Measurements from ENCODE around the gene P2RY6.
"Not testable (repeated sequence)": the region's sequence is repeated elsewhere in the genome, so short reads cannot be mapped to it uniquely, and the experiment has no call there.

P2RY6 gene

GRCh38 chr11:73272680-73273038 lies 521 bp downstream of the P2RY6 start:
- no peaks in the 10 kb centered on the region for H3K27me3 ChIP-seq (replicated peaks)
- no peak overlapping the region for H3K27ac ChIP-seq
- DNase-seq, result no peak
- H3K4me3 ChIP-seq (ENCODE audit: low read depth, low read length), result no peak overlapping the region
- H3K36me3 ChIP-seq (replicated peaks), result no peaks in the 10 kb centered on the region
- no peak for TF ChIP-seq CTCF (IDR thresholded peaks at IDR 0.05; ENCODE audit: low read depth, low read length, missing control alignments)
- in situ Hi-C loops (cut with HindIII; ENCODE audit: low pct_ligation_motif_present, low sequenced_read_pairs), result no loop called here

GRCh38 chr11:73273222-73273895 lies 1.2 kb downstream of the P2RY6 start:
- Histone ChIP-seq H3K36me3 (replicated peaks) (no peaks in the 10 kb centered on the region), H3K27ac (no peak overlapping the region), H3K4me3 (ENCODE audit: low read depth, low read length) (no peak overlapping the region), H3K27me3 (replicated peaks) (no peaks in the 10 kb centered on the region)
- in situ Hi-C loops (cut with HindIII; ENCODE audit: low pct_ligation_motif_present, low sequenced_read_pairs), result no loop called here
- DNase-seq, result no peak
- no peak for TF ChIP-seq CTCF (IDR thresholded peaks at IDR 0.05; ENCODE audit: low read depth, low read length, missing control alignments)

DNA sequence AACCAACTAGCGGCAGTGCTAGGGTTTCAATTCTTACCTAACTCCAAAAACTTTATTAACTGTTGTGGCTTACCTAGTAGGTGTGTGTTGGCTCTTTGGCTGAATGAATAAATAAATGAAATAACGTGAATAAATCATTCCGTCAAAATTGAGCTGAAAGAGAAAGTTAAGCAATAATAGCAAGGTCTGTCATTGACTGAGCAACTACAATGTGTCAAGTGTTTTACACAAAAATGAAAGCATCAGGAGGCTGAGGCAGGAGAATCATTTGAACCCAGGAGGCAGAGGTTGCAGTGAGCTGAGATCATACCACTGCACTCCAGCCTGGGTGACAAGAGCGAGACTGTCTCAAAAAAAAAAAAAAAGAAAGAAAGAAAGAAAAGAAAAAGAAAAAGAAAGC lies 2.1 kb downstream of the P2RY6 start:
- H3K27me3 ChIP-seq (replicated peaks); H3K27ac ChIP-seq; in situ Hi-C loops (cut with HindIII; ENCODE audit: low pct_ligation_motif_present, low sequenced_read_pairs); DNase-seq; H3K36me3 ChIP-seq (replicated peaks); H3K4me3 ChIP-seq (ENCODE audit: low read depth, low read length): not testable (repeated sequence)

- H3K4me3 ChIP-seq (ENCODE audit: low read depth, low read length), result no peak overlapping the region
- no peaks in the 10 kb centered on the region for H3K27me3 ChIP-seq (replicated peaks)
- no peak for DNase-seq
- TF ChIP-seq CTCF (IDR thresholded peaks at IDR 0.05; ENCODE audit: low read depth, low read length, missing control alignments), result no peak
- H3K36me3 ChIP-seq (replicated peaks), result no peaks in the 10 kb centered on the region
- H3K27ac ChIP-seq, result no peak overlapping the region
- in situ Hi-C loops (cut with HindIII; ENCODE audit: low pct_ligation_motif_present, low sequenced_read_pairs), result no loop called here
These were observed 2.7 kb downstream of the P2RY6 start for GRCh38 chr11:73274722-73275380.

- DNase-seq, result no peak
- TF ChIP-seq CTCF (IDR thresholded peaks at IDR 0.05; ENCODE audit: low read depth, low read length, missing control alignments), result no peak
- no peaks in the 10 kb centered on the region for H3K36me3 ChIP-seq (replicated peaks)
- in situ Hi-C loops (cut with HindIII; ENCODE audit: low pct_ligation_motif_present, low sequenced_read_pairs), result no loop called here
- no peak overlapping the region for H3K4me3 ChIP-seq (ENCODE audit: low read depth, low read length)
- H3K27me3 ChIP-seq (replicated peaks), result no peaks in the 10 kb centered on the region
- no peak overlapping the region for H3K27ac ChIP-seq
These were observed 3.2 kb downstream of the P2RY6 start for GRCh38 chr11:73275381-73275750.

DNA sequence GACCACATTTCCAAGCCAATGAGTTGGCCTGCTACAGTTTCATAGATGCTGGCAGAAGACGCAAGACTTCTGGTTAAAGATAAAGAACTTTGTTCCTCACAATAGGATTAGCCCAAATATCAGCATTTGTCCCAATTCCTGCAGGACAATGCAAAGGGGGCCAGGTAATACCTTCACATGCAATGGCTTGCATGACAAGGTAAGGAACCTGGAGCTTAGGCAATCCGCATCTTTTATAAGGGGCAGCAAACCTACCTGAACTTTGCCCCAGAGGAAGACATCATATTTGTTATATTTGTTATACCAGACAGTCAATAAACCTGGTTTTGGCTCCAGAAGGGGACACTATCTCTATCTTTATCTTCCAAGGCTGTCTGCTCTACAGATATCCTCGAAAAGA lies 5.3 kb downstream of the P2RY6 start:
- no peaks in the 10 kb centered on the region for H3K27me3 ChIP-seq (replicated peaks)
- no peak overlapping the region for H3K4me3 ChIP-seq (ENCODE audit: low read depth, low read length)
- no peaks in the 10 kb centered on the region for H3K36me3 ChIP-seq (replicated peaks)
- H3K27ac ChIP-seq, result no peak overlapping the region
- TF ChIP-seq CTCF (IDR thresholded peaks at IDR 0.05; ENCODE audit: low read depth, low read length, missing control alignments), result no peak
- no peak for DNase-seq
- in situ Hi-C loops (cut with HindIII; ENCODE audit: low pct_ligation_motif_present, low sequenced_read_pairs), result no loop called here
